NCI-H1092 treated with DMSO at 0.1 percent for 48 hours (cell line): ENCODE results near the gene RALGPS2.

Experiments
- DNase-seq: peaks from one replicate; lab custom pipeline; 2025; lab: John Stamatoyannopoulos, UW

RALGPS2 gene, protein sequence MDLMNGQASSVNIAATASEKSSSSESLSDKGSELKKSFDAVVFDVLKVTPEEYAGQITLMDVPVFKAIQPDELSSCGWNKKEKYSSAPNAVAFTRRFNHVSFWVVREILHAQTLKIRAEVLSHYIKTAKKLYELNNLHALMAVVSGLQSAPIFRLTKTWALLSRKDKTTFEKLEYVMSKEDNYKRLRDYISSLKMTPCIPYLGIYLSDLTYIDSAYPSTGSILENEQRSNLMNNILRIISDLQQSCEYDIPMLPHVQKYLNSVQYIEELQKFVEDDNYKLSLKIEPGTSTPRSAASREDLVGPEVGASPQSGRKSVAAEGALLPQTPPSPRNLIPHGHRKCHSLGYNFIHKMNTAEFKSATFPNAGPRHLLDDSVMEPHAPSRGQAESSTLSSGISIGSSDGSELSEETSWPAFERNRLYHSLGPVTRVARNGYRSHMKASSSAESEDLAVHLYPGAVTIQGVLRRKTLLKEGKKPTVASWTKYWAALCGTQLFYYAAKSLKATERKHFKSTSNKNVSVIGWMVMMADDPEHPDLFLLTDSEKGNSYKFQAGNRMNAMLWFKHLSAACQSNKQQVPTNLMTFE

DNA sequence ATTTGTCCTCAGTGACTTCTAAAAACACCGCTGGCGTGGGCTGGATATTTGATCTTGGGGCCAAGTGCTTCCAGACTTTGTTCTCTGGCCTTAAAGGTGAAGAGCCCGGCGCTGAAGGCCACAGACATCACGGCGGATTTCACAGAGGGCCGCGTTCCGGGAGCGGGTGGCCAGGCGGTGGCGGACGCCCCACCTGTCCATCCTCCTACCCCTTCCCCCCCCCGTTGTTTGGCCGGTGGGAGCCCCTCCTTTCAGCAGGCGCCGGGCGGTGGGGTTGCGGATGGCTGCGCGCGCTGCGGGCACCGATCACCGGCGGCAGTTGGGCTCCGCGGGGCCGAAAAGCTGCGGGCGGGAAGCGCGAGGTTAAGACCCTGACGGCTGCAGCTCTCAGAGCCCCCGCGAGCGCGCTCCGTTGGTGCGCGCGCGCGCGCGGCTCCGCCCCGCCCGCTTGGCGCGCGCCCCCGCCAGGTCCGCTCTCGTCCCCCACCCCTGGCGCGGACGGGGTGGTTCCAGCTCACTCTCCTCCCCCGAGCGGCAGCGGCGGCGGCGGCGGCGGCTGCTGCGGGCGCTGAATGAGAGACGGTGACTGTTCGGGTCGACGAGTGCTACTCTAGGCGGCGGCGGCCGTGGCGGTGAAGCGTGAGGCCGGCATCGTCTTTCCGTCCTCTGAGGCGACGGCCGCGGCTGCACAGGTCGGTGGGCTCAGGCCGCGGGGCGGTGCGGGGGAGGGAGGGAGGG is at the start of gene RALGPS2:
RALGPS2 (plus strand) TSS at position 517 of the 738 bp plus-strand sequence. CDS start 51,521 bp downstream, outside the sequence.
- DNase-seq: peak; percentile 65

DNA sequence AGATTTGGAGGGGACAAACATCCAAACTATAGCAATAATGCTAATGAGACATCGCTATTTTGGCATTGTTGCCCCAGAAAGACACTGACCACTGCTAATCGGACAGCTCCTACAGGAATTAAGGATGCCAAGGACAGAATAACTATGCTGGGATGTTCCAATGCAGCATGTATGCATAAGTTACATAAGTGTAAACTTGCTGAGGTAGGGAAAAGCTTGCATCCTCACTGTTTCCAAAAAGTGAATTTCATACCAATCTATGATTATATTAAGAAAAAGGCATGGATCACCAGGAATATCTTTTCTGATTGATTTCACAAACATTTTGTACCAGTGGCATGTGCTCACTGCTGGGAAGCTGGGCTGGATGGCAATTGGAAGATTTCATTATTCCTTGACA is 45.8 kb upstream of the RALGPS2 start:
- DNase-seq: no peak

DNA sequence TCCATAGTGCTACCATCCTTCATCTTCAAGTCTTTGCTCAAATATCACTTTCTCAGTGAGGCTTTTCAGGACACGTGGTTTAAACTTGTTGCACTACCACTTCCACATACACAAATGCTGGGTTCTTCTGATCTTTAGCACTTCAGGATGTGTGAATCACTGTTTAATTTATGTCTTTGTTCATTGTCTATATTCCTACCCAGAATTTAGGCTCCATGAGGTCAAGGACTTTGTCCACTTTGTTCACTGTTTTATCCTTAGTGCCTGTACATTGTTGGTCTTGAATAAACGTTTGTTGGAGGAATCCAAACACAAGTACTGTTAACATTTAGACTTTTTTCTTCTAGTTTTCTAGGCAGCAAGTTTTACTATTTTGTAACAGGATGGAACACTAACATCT is 42.6 kb upstream of the RALGPS2 start:
- DNase-seq: no peak

DNA sequence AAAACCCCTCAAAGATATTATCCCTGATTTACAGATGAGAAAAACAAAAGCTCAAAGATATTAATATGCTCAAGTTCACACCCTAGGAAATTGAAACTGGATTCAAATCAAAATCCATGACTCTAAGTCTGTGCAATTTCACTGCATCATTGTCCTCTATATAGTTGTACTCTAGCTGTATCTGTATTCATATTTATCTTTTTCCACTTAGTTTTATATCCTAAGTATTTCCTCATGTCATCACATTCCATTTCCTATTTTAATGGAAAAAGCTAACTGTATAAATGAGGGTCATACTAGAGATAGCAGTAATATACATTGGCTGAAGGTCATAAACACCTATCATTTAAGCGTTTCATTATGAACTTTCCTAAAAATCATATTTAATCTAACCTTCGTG is 42.2 kb upstream of the RALGPS2 start:
- no peak for DNase-seq

DNA sequence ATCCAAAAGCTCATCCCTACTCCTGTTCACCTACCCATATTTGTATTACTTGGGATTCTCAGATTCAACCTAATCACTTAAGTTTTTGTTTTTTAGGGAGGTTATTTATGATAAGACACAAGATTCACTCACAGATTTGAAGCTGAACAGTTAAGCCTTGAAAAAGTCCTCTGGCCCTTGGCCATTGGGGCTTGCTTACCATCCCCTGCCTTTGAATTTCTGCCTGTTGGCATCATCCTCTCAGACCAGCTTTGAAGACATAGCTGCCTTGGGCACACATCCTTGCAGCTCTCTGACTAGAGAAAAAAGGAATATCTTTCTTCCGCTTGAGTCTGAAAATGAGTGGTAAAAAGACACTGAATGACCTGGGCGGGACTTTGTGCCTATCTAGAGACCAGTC is 41.8 kb upstream of the RALGPS2 start:
- no peak for DNase-seq

DNA sequence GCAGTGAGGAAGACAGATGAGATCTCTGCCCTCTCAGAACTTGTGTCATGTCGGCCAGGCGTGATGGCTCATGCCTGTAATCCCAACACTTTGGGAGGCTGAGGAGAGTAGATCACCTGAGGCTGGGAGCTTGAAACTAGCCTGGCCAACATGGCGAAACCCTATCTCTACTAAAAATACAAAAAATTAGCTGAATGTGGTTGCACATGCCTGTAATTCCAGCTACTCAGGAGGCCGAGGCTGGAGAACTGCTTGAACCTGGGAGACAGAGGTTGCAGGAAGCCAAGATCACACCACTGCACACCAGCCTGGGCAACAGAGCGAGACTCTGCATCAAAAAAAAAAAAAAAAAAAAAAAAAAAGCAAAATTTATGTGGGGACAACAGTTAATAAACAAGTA is 40.9 kb upstream of the RALGPS2 start:
- DNase-seq: no peak

DNA sequence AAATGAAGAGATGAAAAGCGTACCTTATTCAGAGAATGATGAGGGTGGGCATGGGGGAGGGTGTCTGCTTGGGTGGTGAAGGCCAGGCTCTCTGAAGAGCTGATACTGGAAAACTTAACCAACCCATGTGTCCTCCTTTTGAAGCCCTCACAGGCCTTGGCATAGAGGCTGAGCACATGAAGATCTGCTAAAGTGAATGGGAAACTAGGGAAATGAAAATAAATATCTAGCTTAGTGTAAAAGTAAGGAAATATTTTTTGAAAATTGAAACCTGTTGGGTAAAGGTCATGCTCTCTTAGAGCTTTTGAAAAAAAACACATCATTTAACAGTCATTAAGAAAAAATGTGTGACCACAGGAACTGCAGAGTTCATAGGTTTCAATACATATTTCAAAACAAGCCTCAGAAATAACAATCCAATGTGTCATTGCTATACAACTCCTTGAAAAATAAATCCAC is 40.5 kb upstream of the RALGPS2 start:
- DNase-seq: no peak

DNA sequence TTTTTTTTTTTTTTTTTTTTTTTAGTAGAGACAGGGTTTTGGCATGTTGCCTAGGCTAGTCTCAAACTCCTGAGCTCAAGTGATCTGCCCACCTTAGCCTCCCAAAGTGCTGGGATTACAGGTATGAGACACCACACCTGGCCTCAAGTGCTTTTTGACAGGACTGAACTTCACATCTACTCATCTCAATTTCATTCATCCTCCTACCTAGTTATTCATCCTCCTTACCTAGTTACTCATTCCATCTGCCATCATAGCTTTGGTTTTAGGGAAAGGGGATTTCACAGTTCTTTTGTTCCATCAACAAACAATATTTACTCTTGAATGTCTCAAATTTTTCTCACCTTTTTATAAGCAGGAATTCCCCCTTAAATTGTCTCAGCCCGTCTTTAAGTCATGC is 38.6 kb upstream of the RALGPS2 start:
- DNase-seq: no peak

DNA sequence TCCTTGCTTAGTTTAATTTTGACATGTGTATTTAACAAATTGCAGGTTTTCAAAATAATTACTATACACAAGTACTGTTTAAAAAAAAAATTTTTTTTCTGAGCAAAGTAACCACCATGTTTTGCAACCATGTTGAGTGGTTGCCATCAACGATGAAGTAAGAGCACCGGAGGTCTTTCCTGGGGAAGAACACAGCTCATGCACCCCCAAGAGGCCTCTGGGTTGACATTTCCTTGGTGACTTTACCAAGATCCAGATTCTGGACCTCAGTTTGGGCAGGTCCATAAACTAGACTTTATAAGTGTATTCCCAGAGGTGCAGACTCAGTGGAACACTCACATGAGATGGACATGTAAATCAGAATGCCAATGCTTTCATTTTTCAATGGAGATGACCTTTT is 36.8 kb upstream of the RALGPS2 start:
- DNase-seq: no peak

DNA sequence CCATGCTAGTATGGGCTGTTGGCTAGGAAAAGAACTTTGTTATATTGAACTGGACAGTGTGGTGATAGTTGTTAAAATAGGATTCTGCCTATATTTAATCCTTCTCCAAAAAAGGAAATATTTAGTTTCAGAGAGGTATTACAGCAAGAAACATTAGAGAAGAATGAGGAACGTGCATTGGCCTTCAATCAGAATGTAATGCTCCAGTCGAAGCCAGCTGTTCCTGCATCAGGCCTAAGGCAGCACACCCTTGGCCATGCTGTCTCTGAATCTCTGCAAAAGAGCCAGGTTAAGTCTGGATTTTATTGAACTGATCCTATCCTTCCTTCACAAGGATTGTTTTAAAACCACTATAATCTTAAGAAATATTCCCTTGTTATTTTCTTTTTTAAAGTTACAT is 35.3 kb upstream of the RALGPS2 start:
- DNase-seq: no peak

DNA sequence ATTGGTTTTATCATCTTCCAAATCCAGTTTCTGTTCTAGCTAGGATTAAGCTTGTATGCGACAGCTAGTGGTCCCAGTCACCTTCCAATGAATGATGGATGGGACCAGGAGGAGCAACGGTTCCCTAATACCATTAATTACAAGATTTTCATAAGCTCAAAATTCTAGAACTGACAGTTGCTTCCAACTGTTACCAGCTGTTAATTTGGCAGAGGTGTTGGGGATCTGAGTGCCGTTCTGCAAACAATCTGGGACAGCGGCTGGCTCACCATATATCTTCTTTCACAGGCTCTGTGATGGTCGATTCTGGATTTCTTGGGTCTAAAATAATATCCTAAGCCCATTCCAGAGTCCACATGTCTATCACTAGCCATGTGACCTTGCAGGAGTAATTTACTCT is 34.5 kb upstream of the RALGPS2 start:
- DNase-seq: no peak

DNA sequence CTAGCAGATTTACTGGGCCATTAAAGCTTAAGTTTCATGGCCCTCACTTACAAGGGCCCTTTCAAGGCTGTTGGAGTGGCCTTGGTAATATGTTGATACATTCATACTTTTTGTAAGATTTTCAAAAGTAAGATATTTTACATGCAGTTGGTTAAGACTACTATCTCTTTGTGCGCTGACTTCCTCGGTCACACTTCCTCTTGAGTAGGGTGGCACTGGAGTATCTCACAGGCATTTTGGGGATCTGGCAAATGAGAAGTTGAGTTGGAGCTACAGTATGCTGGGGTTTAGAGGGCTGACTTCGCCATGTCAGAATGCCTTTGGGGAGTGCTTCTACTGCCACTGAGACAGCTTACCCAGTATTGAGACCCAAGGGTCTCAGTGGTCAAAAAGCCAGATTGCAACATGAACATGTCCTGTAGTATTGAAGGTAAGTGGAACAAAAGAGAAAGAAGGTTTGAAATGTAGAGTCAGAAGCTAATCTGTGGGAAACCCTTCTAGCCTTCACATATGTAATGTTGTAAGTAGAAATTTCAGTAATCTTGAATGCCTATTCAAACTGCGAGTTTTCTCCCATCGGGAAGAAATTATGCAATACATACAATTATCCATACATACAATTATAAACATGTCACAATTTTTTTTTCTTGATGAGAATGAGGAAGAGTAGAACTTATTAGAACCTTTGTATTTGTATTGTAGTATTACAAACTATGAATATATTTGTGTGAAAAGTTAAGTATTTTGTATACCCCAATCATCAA is 32.3 kb upstream of the RALGPS2 start:
- DNase-seq: no peak

DNA sequence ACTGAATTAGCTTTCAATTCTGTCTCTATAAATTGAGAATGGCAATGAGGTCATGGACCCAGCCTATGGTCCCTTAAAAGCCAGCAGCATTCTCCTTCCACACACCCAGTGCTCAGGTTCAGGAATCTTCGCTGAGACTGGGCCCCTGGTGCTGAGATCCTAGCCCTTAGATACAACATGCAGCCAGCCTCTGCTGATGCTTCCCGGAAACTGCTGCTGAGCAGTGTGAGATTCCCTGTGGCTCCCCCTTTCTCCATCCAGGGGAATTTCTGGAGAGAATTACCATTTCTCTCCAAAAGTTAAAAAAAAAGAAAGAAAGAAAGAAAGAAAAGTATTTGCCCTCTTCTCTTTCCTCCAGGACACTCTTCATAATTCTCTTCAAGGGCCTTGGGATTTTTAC is 31.7 kb upstream of the RALGPS2 start:
- DNase-seq: no peak

DNA sequence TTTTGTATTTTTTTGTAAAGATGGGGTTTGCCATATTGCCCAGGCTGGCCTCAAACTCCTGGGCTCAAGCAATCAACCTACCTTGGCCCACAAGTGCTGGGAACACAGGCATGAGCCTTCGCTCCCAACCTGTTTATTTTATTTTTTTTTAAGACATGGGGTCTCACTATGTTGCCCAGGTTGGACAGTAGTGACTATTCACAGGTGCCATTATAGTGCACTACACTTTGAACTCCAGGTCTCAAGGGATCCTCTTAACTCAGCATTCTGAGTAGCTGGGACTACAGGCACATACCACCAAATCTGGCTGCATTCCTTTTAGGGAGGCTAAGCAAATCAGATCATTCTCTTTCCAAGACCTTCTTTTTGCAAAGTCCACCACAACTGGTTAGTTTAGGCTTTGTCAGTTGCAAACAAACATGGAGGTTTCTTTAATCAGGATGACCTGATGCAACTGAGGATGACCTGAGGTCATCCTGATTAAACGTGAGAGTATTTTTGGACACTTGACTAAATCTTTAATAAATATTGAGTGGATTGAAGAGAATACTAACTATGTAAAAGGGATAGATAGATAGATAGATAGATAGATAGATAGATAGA is 30.0 kb upstream of the RALGPS2 start:
- no peak for DNase-seq

DNA sequence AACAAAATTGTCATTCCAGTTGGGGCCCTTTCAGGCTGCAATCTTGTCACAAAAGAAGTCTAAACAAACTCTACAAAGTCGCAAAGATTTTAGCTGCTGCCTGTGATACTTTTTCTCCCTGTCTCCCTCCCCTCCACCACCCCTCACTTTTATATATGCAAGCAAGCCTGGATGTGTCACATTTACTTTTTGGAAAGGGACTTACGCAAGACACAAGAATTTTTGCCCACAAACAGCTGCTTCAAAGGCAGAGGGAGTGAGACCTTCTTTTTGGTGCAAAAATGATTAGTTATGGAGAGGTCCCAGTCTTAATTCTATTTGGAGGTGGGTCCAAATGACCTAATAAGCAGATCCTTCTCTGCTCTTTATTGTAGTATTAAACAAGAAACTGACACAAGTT is 22.9 kb upstream of the RALGPS2 start:
- no peak for DNase-seq

DNA sequence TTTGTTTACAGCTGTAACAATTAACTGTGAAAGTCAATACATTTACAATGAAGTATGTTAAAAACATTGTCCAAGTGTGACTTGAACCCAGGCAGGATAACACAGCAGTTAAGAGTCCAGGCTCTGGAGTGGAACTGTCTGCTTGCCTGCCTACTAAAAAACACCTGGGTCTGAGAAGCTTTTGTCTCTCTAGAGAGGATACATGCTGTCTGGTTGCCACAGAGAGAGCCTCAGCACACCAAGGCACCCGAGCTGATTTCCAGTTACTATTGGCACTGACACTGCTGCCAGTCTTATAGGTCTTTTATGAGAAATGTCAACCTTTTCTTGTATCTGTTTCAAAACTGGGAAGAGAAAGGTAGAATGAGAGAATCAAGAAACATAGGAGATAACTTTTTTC is 20.2 kb upstream of the RALGPS2 start:
- no peak for DNase-seq

DNA sequence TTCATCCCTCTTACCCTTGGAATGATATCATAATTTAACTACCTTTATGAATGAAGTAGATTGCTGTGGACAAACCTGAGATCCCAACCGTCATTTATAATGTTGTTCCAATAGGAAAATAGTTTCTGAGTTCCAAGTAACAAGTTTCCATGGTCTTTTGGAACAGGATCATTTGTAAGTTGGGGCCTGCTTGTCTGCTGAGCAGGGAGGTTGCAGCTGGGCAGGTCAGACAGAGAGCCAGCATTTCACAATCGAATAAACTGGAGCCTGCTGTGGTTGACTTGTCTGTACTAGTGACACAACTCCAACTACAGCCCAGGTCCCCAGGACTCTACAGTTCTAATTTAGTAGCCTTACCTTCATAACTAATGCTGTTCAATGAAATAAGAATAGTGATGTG is 18.6 kb upstream of the RALGPS2 start:
- DNase-seq: no peak

DNA sequence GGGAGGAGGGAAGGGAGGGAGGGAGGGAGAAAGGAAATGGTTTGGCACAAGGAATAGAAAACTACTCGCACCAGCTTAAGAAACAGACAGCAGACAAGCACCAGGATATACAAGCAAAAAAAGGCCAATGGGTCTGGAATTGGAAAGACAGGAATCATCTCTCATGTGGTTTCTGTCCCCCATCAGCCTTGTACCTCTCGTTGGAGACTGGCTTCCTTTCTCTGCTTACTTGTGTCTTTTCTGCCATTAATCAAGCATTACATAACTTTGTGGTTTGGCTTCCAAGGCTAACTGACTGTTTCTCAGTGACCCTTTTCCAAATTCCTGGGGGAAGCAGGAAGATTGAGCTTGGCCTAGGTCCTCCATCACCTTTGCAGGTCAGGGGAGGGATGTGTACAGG is 11.8 kb upstream of the RALGPS2 start:
- no peak for DNase-seq

DNA sequence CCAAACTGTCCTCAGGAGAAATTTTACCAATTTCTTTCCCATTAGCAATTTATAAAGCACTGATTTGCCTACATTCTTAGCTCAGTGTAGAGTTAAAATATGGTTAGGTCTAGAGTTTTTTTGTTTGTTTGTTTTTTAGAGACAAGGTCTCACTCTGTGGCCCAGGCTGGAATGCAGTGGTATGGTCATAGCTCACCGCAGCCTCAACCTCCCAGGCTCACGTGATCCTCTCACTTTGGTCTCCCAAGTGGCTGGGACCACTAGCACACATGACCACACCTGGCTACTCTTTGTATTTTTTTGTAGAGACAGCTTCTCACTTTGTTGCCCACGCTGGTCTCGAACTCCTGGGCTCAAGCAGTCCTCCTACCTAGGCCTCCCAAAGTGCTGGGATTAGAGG is 10.6 kb upstream of the RALGPS2 start:
- DNase-seq: no peak

DNA sequence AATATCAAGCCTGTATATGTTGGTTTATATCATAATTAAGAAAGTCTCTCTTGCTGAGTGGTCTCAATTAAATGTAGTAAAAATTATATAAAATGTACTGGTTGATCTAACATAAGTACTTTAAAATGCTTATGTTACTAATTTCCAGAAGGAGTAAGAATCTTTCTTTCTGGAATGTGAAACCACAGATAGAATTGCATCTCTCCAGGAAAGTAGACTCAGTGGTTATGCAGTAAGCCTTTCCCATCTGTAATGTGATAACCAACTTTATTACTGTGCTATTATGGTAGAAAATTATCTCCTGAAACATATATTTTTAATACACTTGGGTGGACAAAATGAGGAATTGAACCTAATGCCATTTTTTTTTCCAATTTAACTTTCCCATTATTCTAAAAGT is 8.9 kb upstream of the RALGPS2 start:
- no peak for DNase-seq

DNA sequence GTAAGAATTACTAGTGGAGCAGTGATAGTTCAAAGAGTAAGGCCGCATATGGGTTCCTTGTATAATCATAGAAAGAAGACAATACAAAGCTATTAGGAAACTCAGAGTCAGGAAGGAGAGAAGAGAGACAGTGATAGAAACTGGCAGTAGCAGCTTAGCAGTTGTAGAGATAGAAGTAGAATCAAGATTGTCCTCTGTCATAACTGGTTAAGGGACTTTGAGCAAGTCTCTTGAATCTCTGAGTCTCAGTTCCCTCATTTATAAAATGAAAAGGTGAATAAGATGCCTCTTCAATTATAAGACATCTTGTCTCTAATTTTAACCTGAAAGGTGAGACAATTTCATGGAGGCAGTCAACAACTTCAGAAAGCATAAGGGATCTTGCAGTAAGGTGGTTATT is 6.5 kb upstream of the RALGPS2 start:
- no peak for DNase-seq

DNA sequence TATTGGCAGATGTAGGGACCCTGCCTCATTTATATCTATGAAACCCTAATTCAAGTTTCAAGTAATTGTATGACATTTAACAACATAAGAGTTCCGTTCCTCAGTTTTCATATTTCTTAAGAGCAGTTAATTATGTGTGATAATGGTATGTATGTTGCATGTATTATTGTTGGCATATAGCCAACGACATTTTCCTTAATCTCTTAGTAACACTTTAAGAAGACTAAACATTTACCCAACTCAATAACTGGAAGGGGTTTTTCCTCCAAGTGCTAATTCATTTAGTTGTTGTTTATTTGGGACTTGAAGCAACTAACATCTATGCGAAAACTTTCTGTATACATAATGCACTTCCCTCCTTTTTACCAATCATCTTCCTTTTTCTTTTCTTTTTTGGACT is 1.5 kb upstream of the RALGPS2 start:
- no peak for DNase-seq
